C1 segment of cervical spinal cord (tissue), 14 donors: Measurements from ENCODE around the gene AGAP1.
A peak's percentile ranks its signal among the peaks of the same experiment; 100 is the strongest.

Experiments
- DNase-seq, 14 donors: peaks; one replicate each; lab custom pipeline; 2025; lab: John Stamatoyannopoulos, UW

The AGAP1 gene

GRCh38 chr2:235507928-235508327 is 14.1 kb downstream of the AGAP1 start:
- no peak for DNase-seq

- DNase-seq, result no peak
Measured at GRCh38 chr2:235508371-235509160, 14.7 kb downstream of the AGAP1 start.

- no peak for DNase-seq
Measured at GRCh38 chr2:235510318-235510717, 16.5 kb downstream of the AGAP1 start.

GRCh38 chr2:235511187-235511661 is 17.4 kb downstream of the AGAP1 start:
- peak in 1 of 14 donors; percentile 38 for DNase-seq

- DNase-seq, result no peak
Measured at GRCh38 chr2:235511751-235512698, 18.2 kb downstream of the AGAP1 start.

GRCh38 chr2:235512699-235513053 is 18.8 kb downstream of the AGAP1 start:
- DNase-seq, result no peak

- DNase-seq, result no peak
Measured at GRCh38 chr2:235513984-235514626, 20.3 kb downstream of the AGAP1 start.

GRCh38 chr2:235514627-235515363 is 21.0 kb downstream of the AGAP1 start:
- peak in 1 of 14 donors; percentile 27 for DNase-seq

- no peak for DNase-seq
Measured at GRCh38 chr2:235515364-235515742, 21.5 kb downstream of the AGAP1 start.

- no peak for DNase-seq
Measured at GRCh38 chr2:235515821-235516220, 22.0 kb downstream of the AGAP1 start.

GRCh38 chr2:235516257-235516656 is 22.4 kb downstream of the AGAP1 start:
- no peak for DNase-seq

GRCh38 chr2:235518322-235519090 is 24.7 kb downstream of the AGAP1 start:
- DNase-seq, result no peak

GRCh38 chr2:235520787-235521186 is 26.9 kb downstream of the AGAP1 start:
- DNase-seq, result no peak

- DNase-seq, result peak in 1 of 14 donors; percentile 34
Measured at GRCh38 chr2:235521844-235522243, 28.0 kb downstream of the AGAP1 start.

GRCh38 chr2:235523021-235523420 is 29.2 kb downstream of the AGAP1 start:
- no peak for DNase-seq

GRCh38 chr2:235523486-235524150 is 29.8 kb downstream of the AGAP1 start:
- no peak for DNase-seq

- DNase-seq, result no peak
Measured at GRCh38 chr2:235526166-235526565, 32.3 kb downstream of the AGAP1 start.

- no peak for DNase-seq
Measured at GRCh38 chr2:235527806-235528469, 34.1 kb downstream of the AGAP1 start.

GRCh38 chr2:235529621-235530020 is 35.8 kb downstream of the AGAP1 start:
- no peak for DNase-seq
